ENCODE data around the gene METTL17.

The METTL17 gene

GRCh38 chr14:21022686-21023085 is 32.9 kb downstream of the METTL17 start:
- TF ChIP-seq JUND (IDR thresholded peaks at IDR 0.05; ENCODE audit: low read depth), result no peak
- no peak for DNase-seq (ENCODE audit: low read depth in 1 of 2, low spot score in 1 of 2)
- in situ Hi-C loops (cut with HindIII; ENCODE audit: low pct_unique_long_range_greater_than_20kb, low sequenced_read_pairs), result no loop called here

GRCh38 chr14:21023174-21023573 is 33.4 kb downstream of the METTL17 start:
- TF ChIP-seq JUND (IDR thresholded peaks at IDR 0.05; ENCODE audit: low read depth), result no peak
- in situ Hi-C loops (cut with HindIII; ENCODE audit: low pct_unique_long_range_greater_than_20kb, low sequenced_read_pairs), result no loop called here
- no peak for DNase-seq (ENCODE audit: low read depth in 1 of 2, low spot score in 1 of 2)

GRCh38 chr14:21023817-21024584 is 34.2 kb downstream of the METTL17 start:
- in situ Hi-C loops (cut with HindIII; ENCODE audit: low pct_unique_long_range_greater_than_20kb, low sequenced_read_pairs), result no loop called here
- TF ChIP-seq JUND (IDR thresholded peaks at IDR 0.05; ENCODE audit: low read depth), result no peak
- DNase-seq (ENCODE audit: low read depth in 1 of 2, low spot score in 1 of 2), result no peak

- TF ChIP-seq JUND (IDR thresholded peaks at IDR 0.05; ENCODE audit: low read depth), result no peak
- in situ Hi-C loops (cut with HindIII; ENCODE audit: low pct_unique_long_range_greater_than_20kb, low sequenced_read_pairs), result no loop called here
- peak; percentile 71 to 84 for DNase-seq (ENCODE audit: low read depth in 1 of 2, low spot score in 1 of 2)
Measured at GRCh38 chr14:21024585-21025370, 35.0 kb downstream of the METTL17 start, which contains the start of gene NDRG2. Gene NDRG2 (minus strand): TSS chr14:21025061. CDS start chr14:21023315, 1,746 bp downstream.

DNA sequence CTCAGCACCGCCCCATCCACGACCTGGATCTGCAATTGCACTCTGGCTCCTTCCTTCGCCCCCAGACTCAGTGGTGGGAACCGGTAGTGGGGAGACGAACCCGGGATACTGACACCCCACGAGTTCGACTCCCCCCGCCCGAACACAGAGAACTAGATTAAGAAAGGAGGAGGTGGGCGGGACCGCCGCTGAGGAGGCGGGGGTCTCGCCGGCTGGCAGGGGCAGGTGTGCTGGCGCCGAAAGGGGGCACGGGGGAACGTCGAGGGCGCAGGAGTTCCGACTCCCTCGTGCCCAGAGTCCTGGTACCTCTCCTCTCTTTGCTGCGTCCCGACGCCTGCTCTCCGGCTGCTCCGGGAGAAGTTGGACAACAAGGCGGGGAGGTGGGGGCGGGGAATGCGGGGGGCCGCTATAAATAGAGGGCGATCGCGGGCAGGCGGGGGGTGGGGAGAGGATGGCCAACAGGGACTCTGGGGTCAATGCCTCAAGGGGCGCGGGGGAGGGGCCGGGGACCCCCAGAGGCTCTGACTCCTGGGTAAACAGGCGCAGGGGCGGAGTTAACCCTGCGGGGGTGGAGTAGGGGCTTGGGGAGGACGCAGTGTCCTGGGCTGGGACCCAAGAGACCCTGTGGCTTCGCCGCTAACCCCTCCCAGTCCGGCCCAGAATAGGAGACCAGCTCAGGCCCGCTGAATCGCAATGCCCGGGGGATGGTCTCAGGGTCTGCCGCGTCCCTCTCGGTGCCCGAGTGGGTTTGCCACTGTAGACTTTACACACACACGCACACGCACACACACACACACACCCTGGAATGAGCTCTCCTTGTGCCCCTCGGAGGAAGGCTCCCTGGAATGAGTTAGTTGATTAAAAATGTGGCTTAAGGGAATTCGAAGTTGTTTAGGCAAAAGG is 35.8 kb downstream of the METTL17 start:
- in situ Hi-C loops (cut with HindIII; ENCODE audit: low pct_unique_long_range_greater_than_20kb, low sequenced_read_pairs), result no loop called here
- TF ChIP-seq JUND (IDR thresholded peaks at IDR 0.05; ENCODE audit: low read depth), result no peak
- no peak for DNase-seq (ENCODE audit: low read depth in 1 of 2, low spot score in 1 of 2)

- TF ChIP-seq JUND (IDR thresholded peaks at IDR 0.05; ENCODE audit: low read depth), result no peak
- in situ Hi-C loops (cut with HindIII; ENCODE audit: low pct_unique_long_range_greater_than_20kb, low sequenced_read_pairs), result no loop called here
- DNase-seq (ENCODE audit: low read depth in 1 of 2, low spot score in 1 of 2), result no peak
Measured at GRCh38 chr14:21026274-21026987, 36.7 kb downstream of the METTL17 start.

GRCh38 chr14:21026988-21027315 is 37.2 kb downstream of the METTL17 start:
- DNase-seq (ENCODE audit: low read depth in 1 of 2, low spot score in 1 of 2), result no peak
- in situ Hi-C loops (cut with HindIII; ENCODE audit: low pct_unique_long_range_greater_than_20kb, low sequenced_read_pairs), result no loop called here
- TF ChIP-seq JUND (IDR thresholded peaks at IDR 0.05; ENCODE audit: low read depth), result no peak

DNA sequence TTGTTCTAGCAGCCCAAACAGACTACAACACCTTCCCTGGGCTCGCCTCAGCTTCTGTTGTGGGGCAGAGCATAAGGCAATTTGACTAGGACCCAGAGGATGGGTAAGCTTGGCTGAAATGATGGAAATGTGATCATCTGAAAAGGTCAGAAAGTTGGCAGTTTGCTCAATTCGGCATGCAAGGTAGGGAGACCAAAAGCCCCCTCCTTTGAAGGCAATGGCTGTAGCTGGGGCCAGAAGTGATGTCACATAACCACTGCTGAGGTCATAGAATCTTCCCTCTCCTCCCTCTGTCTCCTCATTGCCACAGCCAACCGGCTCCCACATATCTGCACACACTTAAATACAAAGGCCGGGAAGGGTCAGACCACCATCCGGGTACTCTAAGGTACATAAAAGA is 40.1 kb downstream of the METTL17 start, which contains the start of gene TPPP2:
TSS of gene TPPP2 (plus strand) at position 301 of the 400 bp plus-strand sequence. CDS start 365 bp downstream, outside the sequence.
- TF ChIP-seq JUND (IDR thresholded peaks at IDR 0.05; ENCODE audit: low read depth), result no peak
- no peak for DNase-seq (ENCODE audit: low read depth in 1 of 2, low spot score in 1 of 2)
- in situ Hi-C loops (cut with HindIII; ENCODE audit: low pct_unique_long_range_greater_than_20kb, low sequenced_read_pairs), result no loop called here

DNA sequence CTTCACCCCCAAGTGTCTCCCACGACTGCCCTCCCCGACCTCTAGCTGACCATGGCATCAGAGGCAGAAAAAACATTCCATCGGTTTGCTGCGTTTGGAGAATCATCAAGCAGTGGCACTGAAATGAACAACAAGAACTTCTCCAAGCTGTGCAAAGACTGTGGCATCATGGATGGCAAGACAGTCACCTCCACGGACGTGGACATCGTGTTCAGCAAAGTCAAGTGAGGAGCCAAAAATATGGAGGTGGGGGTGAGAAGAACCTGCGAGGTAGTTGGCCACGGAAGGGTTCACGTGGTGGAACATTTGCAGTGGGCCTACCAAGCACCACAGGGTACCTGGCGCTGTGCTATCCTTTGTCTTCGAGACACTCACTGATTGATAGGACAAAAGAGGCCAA is 40.8 kb downstream of the METTL17 start:
- DNase-seq (ENCODE audit: low read depth in 1 of 2, low spot score in 1 of 2), result no peak
- TF ChIP-seq JUND (IDR thresholded peaks at IDR 0.05; ENCODE audit: low read depth), result no peak
- in situ Hi-C loops (cut with HindIII; ENCODE audit: low pct_unique_long_range_greater_than_20kb, low sequenced_read_pairs), result no loop called here

DNA sequence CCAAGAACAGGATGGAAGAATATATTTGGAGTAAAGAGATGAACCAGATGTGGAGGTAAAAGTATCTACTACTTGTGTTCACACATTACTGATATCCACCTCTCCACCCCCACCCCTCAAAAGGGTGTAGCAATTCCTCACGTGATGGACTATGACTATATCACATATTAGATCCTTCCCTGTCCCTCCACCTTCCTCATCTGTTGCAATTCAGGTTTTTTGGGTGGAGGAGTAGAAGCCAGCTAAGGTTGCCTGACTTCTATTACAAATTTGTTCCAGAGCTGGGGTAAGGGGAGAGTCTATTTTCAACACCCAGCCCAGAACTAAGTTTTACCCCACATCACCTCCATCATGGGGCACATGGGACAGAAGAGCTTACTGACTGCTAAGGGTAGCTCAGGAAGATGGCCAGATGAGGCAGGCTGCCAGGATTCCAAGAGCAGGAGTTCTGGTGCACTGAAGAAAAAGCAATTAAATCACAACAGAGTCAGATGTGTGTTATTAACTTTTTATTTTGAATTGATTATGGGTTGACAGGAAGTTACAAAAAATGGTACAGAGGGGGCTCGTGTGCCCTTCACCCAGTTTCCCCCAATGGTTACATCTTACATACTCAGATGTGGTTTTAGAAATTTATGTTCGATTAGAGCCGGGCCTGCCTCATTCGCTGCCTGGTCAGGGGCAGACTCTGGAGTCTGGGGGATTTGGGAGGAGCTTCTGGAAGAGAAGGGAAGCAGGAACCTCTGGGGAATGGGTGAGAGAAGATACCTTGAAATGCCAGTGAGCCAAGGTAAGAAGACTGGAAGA is 42.7 kb downstream of the METTL17 start:
- DNase-seq (ENCODE audit: low read depth in 1 of 2, low spot score in 1 of 2), result no peak
- in situ Hi-C loops (cut with HindIII; ENCODE audit: low pct_unique_long_range_greater_than_20kb, low sequenced_read_pairs), result no loop called here
- TF ChIP-seq JUND (IDR thresholded peaks at IDR 0.05; ENCODE audit: low read depth), result no peak

GRCh38 chr14:21033133-21033698 is 43.4 kb downstream of the METTL17 start:
- no peak for DNase-seq (ENCODE audit: low read depth in 1 of 2, low spot score in 1 of 2)
- in situ Hi-C loops (cut with HindIII; ENCODE audit: low pct_unique_long_range_greater_than_20kb, low sequenced_read_pairs), result no loop called here
- no peak for TF ChIP-seq JUND (IDR thresholded peaks at IDR 0.05; ENCODE audit: low read depth)
